ENCODE data around the gene TRAPPC10.

The TRAPPC10 gene, protein sequence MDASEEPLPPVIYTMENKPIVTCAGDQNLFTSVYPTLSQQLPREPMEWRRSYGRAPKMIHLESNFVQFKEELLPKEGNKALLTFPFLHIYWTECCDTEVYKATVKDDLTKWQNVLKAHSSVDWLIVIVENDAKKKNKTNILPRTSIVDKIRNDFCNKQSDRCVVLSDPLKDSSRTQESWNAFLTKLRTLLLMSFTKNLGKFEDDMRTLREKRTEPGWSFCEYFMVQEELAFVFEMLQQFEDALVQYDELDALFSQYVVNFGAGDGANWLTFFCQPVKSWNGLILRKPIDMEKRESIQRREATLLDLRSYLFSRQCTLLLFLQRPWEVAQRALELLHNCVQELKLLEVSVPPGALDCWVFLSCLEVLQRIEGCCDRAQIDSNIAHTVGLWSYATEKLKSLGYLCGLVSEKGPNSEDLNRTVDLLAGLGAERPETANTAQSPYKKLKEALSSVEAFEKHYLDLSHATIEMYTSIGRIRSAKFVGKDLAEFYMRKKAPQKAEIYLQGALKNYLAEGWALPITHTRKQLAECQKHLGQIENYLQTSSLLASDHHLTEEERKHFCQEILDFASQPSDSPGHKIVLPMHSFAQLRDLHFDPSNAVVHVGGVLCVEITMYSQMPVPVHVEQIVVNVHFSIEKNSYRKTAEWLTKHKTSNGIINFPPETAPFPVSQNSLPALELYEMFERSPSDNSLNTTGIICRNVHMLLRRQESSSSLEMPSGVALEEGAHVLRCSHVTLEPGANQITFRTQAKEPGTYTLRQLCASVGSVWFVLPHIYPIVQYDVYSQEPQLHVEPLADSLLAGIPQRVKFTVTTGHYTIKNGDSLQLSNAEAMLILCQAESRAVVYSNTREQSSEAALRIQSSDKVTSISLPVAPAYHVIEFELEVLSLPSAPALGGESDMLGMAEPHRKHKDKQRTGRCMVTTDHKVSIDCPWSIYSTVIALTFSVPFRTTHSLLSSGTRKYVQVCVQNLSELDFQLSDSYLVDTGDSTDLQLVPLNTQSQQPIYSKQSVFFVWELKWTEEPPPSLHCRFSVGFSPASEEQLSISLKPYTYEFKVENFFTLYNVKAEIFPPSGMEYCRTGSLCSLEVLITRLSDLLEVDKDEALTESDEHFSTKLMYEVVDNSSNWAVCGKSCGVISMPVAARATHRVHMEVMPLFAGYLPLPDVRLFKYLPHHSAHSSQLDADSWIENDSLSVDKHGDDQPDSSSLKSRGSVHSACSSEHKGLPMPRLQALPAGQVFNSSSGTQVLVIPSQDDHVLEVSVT

GRCh38 chr21:44011579-44012473, at the start of gene TRAPPC10:
TRAPPC10 (plus strand) TSS chr21:44012309; CDS start chr21:44012494, 185 bp downstream.
- TF ChIP-seq CTCF (IDR thresholded peaks at IDR 0.05; ENCODE audit: borderline replicate concordance, control extremely low read depth, extremely low read depth, insufficient read depth, missing control alignments): no peak
- in situ Hi-C loops (cut with MboI; ENCODE audit: low sequenced_read_pairs, unreplicated experiment): no loop called here
- peak; percentile 92 for DNase-seq (ENCODE audit: low spot score)

- no peak for TF ChIP-seq CTCF (IDR thresholded peaks at IDR 0.05; ENCODE audit: borderline replicate concordance, control extremely low read depth, extremely low read depth, insufficient read depth, missing control alignments)
- no peak for DNase-seq (ENCODE audit: low spot score)
- in situ Hi-C loops (cut with MboI; ENCODE audit: low sequenced_read_pairs, unreplicated experiment): no loop called here
Observed at GRCh38 chr21:43965911-43966585, 46.1 kb upstream of the TRAPPC10 start.

DNA sequence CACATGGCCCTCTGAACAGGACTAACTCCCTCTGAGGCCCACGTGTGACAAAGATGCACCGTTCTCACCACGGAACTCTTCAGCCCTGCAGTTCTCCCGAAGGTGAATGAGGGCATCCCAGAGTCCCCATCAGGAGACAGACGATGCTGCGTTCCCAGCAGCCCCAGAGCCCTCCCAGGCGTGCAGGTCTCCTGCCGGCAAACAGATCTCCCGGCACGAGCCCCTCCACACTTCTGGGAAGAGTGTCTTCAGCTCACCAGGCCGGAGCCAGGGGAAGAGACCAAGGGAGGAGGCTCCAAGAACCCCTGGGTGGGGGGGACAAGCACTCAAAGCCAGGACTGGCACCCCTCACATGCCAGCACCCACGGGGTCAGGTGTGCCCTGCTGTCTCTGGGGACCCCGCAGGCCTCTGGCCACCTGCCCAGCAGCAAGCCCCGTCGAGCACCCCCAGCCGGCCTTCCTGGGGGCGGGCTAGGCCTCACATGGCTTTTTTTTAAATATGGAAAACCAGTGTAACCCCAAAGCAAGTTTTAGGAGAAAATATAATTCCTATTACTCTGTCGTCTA, 45.1 kb upstream of the TRAPPC10 start:
- in situ Hi-C loops (cut with MboI; ENCODE audit: low sequenced_read_pairs, unreplicated experiment): no loop called here
- DNase-seq (ENCODE audit: low spot score): no peak

DNA sequence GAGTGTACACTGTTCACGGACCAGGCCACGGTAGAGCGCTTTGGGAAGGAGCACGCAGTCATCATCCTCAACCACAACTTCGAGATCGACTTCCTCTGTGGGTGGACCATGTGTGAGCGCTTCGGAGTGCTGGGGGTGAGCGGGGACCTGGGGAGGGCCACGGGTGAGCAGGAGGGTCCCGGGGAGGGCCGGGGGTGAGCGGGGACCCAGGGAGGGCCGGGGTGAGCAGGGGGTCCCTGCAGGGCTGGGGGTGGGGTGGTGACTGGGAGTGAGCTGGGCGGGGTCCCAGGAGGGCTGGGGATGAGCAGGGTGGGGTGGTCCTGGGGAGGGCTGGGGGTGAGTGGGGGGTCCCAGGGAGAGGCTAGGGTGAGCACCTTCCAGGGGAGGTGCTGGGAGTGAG, 44.1 kb upstream of the TRAPPC10 start:
- no peak for DNase-seq (ENCODE audit: low spot score)
- in situ Hi-C loops (cut with MboI; ENCODE audit: low sequenced_read_pairs, unreplicated experiment): no loop called here

More for the DNA sequence above, 45.1 kb upstream of the TRAPPC10 start:
- TF ChIP-seq CTCF (IDR thresholded peaks at IDR 0.05; ENCODE audit: borderline replicate concordance, control extremely low read depth, extremely low read depth, insufficient read depth, missing control alignments): no peak

More for the DNA sequence above, 44.1 kb upstream of the TRAPPC10 start:
- no peak for TF ChIP-seq CTCF (IDR thresholded peaks at IDR 0.05; ENCODE audit: borderline replicate concordance, control extremely low read depth, extremely low read depth, insufficient read depth, missing control alignments)
